Neural progenitor cell (in vitro differentiated cells): ENCODE measurements around the gene REG3G.

Experiments
- CTCF ChIP-seq: fragments of 200-600 bp; sonication (generic); IDR thresholded peaks from 2 replicates; pipeline ENCODE4 v1.5.1; 2017; ENCODE audit warnings: antibody characterized with exemption, mild to moderate bottlenecking
- EZH2 ChIP-seq: fragments of 200-600 bp; sonication (generic); IDR thresholded peaks from 2 replicates; pipeline ENCODE4 v1.6.1; 2017; ENCODE audit warnings: antibody characterized with exemption, mild to moderate bottlenecking, moderate library complexity
- EZH2phosphoT487 ChIP-seq: fragments of 200-600 bp; sonication (generic); IDR thresholded peaks from 2 replicates; pipeline ENCODE4 v1.6.1; 2017; ENCODE audit warnings: antibody characterized with exemption

- peak; percentile 91 for TF ChIP-seq EZH2
- TF ChIP-seq CTCF: no peak
- peak; percentile 69 for TF ChIP-seq EZH2phosphoT487
Observed at GRCh38 chr2:78992807-78993517, 32.5 kb upstream of the REG3G start.
